Thyroid gland (tissue), 4 donors: ENCODE results near the gene PRDM1.

Experiments used
- POLR2A ChIP-seq, 2 donors: fragments of 450-650 bp; IDR thresholded peaks; one replicate each; pipeline ENCODE4 v1.6.1; 2017; ENCODE audit warnings: antibody characterized with exemption in 2 of 2, mild to moderate bottlenecking in 2 of 2, moderate library complexity in 1 of 2
- TF ChIP-seq, protein P1 (sequence below), 6 experiments: fragments of 200-600 bp in 3 of 6; fragments of 450-650 bp in 3 of 6; sonication (generic) in 3 of 6; IDR thresholded peaks; one replicate each; pipeline ENCODE4 v1.5.1; 2016 to 2019; ENCODE audit warnings: antibody characterized with exemption in 6 of 6, mild to moderate bottlenecking in 2 of 6, inconsistent platforms in 1 of 6, moderate library complexity in 1 of 6

DNA sequence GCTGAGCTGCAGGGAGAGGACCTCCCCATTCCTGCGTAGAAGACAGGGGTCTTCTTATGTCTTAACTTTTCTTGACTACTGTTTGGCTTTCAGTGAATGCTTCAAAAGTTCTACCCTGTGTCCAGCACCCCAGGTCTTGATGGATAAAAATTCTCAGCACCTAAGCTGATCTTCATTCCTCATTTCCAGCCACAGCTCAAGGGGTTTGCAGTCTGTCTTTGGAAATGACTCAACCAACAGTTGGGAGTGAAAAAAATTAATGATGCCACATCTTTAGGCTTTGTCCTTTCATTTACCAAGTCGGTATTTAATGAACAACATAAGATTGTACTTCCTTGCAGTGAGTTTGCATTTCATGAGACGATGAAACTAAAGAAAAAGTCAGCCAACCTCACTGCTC lies 40.3 kb downstream of the PRDM1 start:
- TF ChIP-seq, protein P1, sequence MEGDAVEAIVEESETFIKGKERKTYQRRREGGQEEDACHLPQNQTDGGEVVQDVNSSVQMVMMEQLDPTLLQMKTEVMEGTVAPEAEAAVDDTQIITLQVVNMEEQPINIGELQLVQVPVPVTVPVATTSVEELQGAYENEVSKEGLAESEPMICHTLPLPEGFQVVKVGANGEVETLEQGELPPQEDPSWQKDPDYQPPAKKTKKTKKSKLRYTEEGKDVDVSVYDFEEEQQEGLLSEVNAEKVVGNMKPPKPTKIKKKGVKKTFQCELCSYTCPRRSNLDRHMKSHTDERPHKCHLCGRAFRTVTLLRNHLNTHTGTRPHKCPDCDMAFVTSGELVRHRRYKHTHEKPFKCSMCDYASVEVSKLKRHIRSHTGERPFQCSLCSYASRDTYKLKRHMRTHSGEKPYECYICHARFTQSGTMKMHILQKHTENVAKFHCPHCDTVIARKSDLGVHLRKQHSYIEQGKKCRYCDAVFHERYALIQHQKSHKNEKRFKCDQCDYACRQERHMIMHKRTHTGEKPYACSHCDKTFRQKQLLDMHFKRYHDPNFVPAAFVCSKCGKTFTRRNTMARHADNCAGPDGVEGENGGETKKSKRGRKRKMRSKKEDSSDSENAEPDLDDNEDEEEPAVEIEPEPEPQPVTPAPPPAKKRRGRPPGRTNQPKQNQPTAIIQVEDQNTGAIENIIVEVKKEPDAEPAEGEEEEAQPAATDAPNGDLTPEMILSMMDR (IDR thresholded peaks at IDR 0.05): no peak
- TF ChIP-seq POLR2A (IDR thresholded peaks at IDR 0.05): no peak
